H1 (cell line): ENCODE measurements around the gene NUP50. TPM values are rescaled to one million over a fixed set of nuclear protein-coding genes. Genes with fewer than 3 reads are reported as not detected.
A peak's percentile ranks its signal among the peaks of the same experiment; 100 is the strongest.

Experiments used
- CTCF ChIA-PET: fragments of 300-600 bp; sonication (Branson Sonifier 250); formaldehyde crosslinking; loops from one replicate; lab custom pipeline; 2021; ENCODE audit not compliant: partially characterized antibody; lab: Charles Lee
- POLR2A ChIA-PET: fragments of 300-600 bp; sonication (Branson Sonifier 250); formaldehyde crosslinking; loops from one replicate; lab custom pipeline; 2021; ENCODE audit warnings: inconsistent platforms; ENCODE audit not compliant: partially characterized antibody; lab: Charles Lee
- DNase-seq, 2 experiments: peaks; one replicate each; pipeline versions ENCODE4 v3.0.0 to v3.0.0-alpha.2; 2010 to 2022; ENCODE audit warnings: low spot score in 2 of 2, low read depth in 1 of 2, mixed read lengths in 1 of 2
- FAIRE-seq: peaks from 2 replicates; lab custom pipeline; 2011; peaks lifted over from hg19 to GRCh38; lab: Jason Lieb, UNC
- H2AFZ ChIP-seq: 2 replicates; pipeline ENCODE4 v1.8.1; 2012; ENCODE audit warnings: low read length, inconsistent platforms
- H2AK5ac ChIP-seq: 2 replicates; pipeline ENCODE4 v1.6.1; 2013; ENCODE audit warnings: low read depth, low read length
- H2BK120ac ChIP-seq: replicated peaks from 2 replicates; pipeline ENCODE3; 2013; ENCODE audit warnings: low read depth, low read length, inconsistent platforms
- H2BK12ac ChIP-seq: 2 replicates; pipeline ENCODE4 v1.6.1; 2013; ENCODE audit warnings: low read depth, low read length
- H2BK15ac ChIP-seq: 2 replicates; pipeline ENCODE4 v1.6.1; 2013; ENCODE audit warnings: low read length
- H2BK20ac ChIP-seq: 2 replicates; pipeline ENCODE4 v1.6.1; 2013; ENCODE audit warnings: low read length
- H2BK5ac ChIP-seq: 2 replicates; pipeline ENCODE4 v1.6.1; 2013; ENCODE audit warnings: low read depth, low read length
- H3K14ac ChIP-seq: 2 replicates; pipeline ENCODE4 v1.6.1; 2013; ENCODE audit warnings: inconsistent platforms; ENCODE audit not compliant: insufficient read length
- H3K18ac ChIP-seq: 2 replicates; pipeline ENCODE4 v1.6.1; 2013; ENCODE audit warnings: low read length; ENCODE audit errors: extremely low read depth
- H3K23ac ChIP-seq: 2 replicates; pipeline ENCODE4 v1.6.1; 2013; ENCODE audit warnings: inconsistent platforms; ENCODE audit not compliant: insufficient read length
- H3K23me2 ChIP-seq: 2 replicates; pipeline ENCODE4 v1.6.1; 2013; ENCODE audit warnings: low read depth, low read length
- H3K27ac ChIP-seq: 2 replicates; pipeline ENCODE4 v1.6.1; 2011; ENCODE audit warnings: low read depth, low read length, inconsistent platforms
- H3K27me3 ChIP-seq, 4 experiments: replicated peaks in 1 of 4; 1 replicate in 1 of 4; 2 replicates in 3 of 4; pipeline versions ENCODE4 v1.6.1 to v1.8.1; 2011 to 2013; ENCODE audit warnings: low read length in 3 of 4, mild to moderate bottlenecking in 3 of 4, inconsistent platforms in 2 of 4, mixed read lengths in 2 of 4, moderate library complexity in 1 of 4; ENCODE audit not compliant: control insufficient read depth in 3 of 4, insufficient read depth in 3 of 4; ENCODE audit errors: extremely low read depth in 1 of 4
- H3K36me3 ChIP-seq, 4 experiments: 2 replicates each; pipeline versions ENCODE4 v1.6.1 to v1.8.1; 2011 to 2013; ENCODE audit warnings: mild to moderate bottlenecking in 4 of 4, low read length in 3 of 4, moderate library complexity in 2 of 4, control low read depth in 1 of 4, inconsistent platforms in 1 of 4; ENCODE audit not compliant: insufficient read depth in 4 of 4, control insufficient read depth in 2 of 4
- H3K4ac ChIP-seq: replicated peaks from 2 replicates; pipeline ENCODE3; 2013; ENCODE audit warnings: low read length, low read depth, mixed read lengths, inconsistent platforms; ENCODE audit not compliant: insufficient read length
- H3K4me1 ChIP-seq, 4 experiments: replicated peaks in 1 of 4; 1 replicate in 1 of 4; 2 replicates in 3 of 4; pipeline versions ENCODE4 v1.6.1 to v1.8.1; 2011 to 2013; ENCODE audit warnings: low read length in 3 of 4, inconsistent platforms in 2 of 4, mixed read lengths in 1 of 4; ENCODE audit not compliant: insufficient read depth in 4 of 4, control insufficient read depth in 3 of 4
- H3K4me2 ChIP-seq, 2 experiments: 2 replicates each; pipeline versions ENCODE4 v1.6.1 to v1.8.1; 2011 to 2013; ENCODE audit warnings: low read depth in 2 of 2, low read length in 2 of 2, control low read depth in 1 of 2, inconsistent platforms in 1 of 2, mild to moderate bottlenecking in 1 of 2; ENCODE audit not compliant: insufficient read depth in 1 of 2
- H3K4me3 ChIP-seq, 4 experiments: fragments of 200-600, 300-600 bp in 1 of 4; sonication (generic), shearing (Covaris generic), sonication (Bioruptor Twin) in 1 of 4; 2 replicates each; pipeline versions ENCODE4 v1.5.1 to v1.8.1; 2011 to 2016; ENCODE audit warnings: low read length in 4 of 4, low read depth in 3 of 4, control low read depth in 2 of 4, inconsistent platforms in 2 of 4, mild to moderate bottlenecking in 2 of 4, mixed read lengths in 1 of 4, moderate library complexity in 1 of 4; ENCODE audit not compliant: insufficient read depth in 2 of 4; ENCODE audit errors: extremely low read depth in 1 of 4
- H3K56ac ChIP-seq: replicated peaks from 2 replicates; pipeline ENCODE3; 2013; ENCODE audit warnings: low read depth, mild to moderate bottlenecking, mixed read lengths, low read length, inconsistent platforms; ENCODE audit not compliant: insufficient read length
- H3K79me1 ChIP-seq: 2 replicates; pipeline ENCODE4 v1.6.1; 2013; ENCODE audit warnings: low read depth, low read length, control low read depth
- H3K79me2 ChIP-seq, 2 experiments: 2 replicates each; pipeline versions ENCODE4 v1.6.1 to v1.8.1; 2012 to 2013; ENCODE audit warnings: low read length in 2 of 2, mild to moderate bottlenecking in 2 of 2, inconsistent platforms in 1 of 2; ENCODE audit not compliant: insufficient read depth in 2 of 2, control insufficient read depth in 1 of 2
- H3K9ac ChIP-seq, 4 experiments: replicated peaks in 1 of 4; 1 replicate in 1 of 4; 2 replicates in 3 of 4; pipeline versions ENCODE4 v1.6.1 to v1.8.1; 2011 to 2013; ENCODE audit warnings: low read depth in 3 of 4, low read length in 3 of 4, control low read depth in 2 of 4, mild to moderate bottlenecking in 2 of 4, moderate library complexity in 2 of 4, inconsistent platforms in 1 of 4; ENCODE audit errors: extremely low read depth in 1 of 4
- H3K9me3 ChIP-seq, 2 experiments: 2 replicates each; pipeline versions ENCODE4 v1.6.1 to v1.8.1; 2012 to 2013; ENCODE audit warnings: mild to moderate bottlenecking in 2 of 2, moderate library complexity in 2 of 2, control low read depth in 1 of 2, inconsistent platforms in 1 of 2, low read depth in 1 of 2, low read length in 1 of 2, mixed read lengths in 1 of 2; ENCODE audit not compliant: insufficient read depth in 2 of 2
- H4K20me1 ChIP-seq, 2 experiments: replicated peaks in 1 of 2; 2 replicates each; pipeline versions ENCODE3 to v1.8.1; 2011 to 2013; ENCODE audit warnings: inconsistent platforms in 2 of 2, low read length in 2 of 2, mild to moderate bottlenecking in 1 of 2; ENCODE audit not compliant: insufficient read depth in 2 of 2, control insufficient read depth in 1 of 2
- H4K5ac ChIP-seq: 2 replicates; pipeline ENCODE4 v1.6.1; 2013; ENCODE audit warnings: low read length, low read depth, mixed read lengths, inconsistent platforms; ENCODE audit not compliant: insufficient read length
- H4K8ac ChIP-seq: 2 replicates; pipeline ENCODE4 v1.8.0; 2013; ENCODE audit warnings: mild to moderate bottlenecking, moderate library complexity, low read length, inconsistent platforms; ENCODE audit not compliant: insufficient read depth; ENCODE audit errors: extremely low read depth
- H4K91ac ChIP-seq: replicated peaks from 2 replicates; pipeline ENCODE3; 2013; ENCODE audit warnings: low read length, mixed read lengths, inconsistent platforms; ENCODE audit not compliant: insufficient read length
- CEBPB ChIP-seq: IDR thresholded peaks from 2 replicates; pipeline ENCODE4 v1.6.1; 2012; ENCODE audit warnings: low read depth, low read length
- EZH2 ChIP-seq: fragments of 200-600 bp; sonication (generic); IDR thresholded peaks from 2 replicates; pipeline ENCODE4 v1.7.1; 2012; ENCODE audit warnings: low read depth, mild to moderate bottlenecking, moderate library complexity, low read length, inconsistent platforms; ENCODE audit not compliant: severe bottlenecking
- HDAC2 ChIP-seq, 2 experiments: fragments of 300-600 bp in 1 of 2; sonication (generic) in 1 of 2; IDR thresholded peaks; 2 replicates each; pipeline ENCODE4 v1.6.1; 2011 to 2012; ENCODE audit warnings: low read depth in 2 of 2, low read length in 2 of 2, mild to moderate bottlenecking in 2 of 2, moderate library complexity in 2 of 2, borderline replicate concordance in 1 of 2, inconsistent platforms in 1 of 2
- KDM1A ChIP-seq: fragments of 200-600, 300-600 bp; sonication (generic); IDR thresholded peaks from 2 replicates; pipeline ENCODE4 v1.7.1; 2016; ENCODE audit warnings: mild to moderate bottlenecking, low read length, borderline replicate concordance
- KDM4A ChIP-seq: IDR thresholded peaks from one replicate; pipeline ENCODE4 v1.7.1; 2012; ENCODE audit warnings: low read depth, mild to moderate bottlenecking, moderate library complexity, low read length, inconsistent platforms; ENCODE audit not compliant: severe bottlenecking
- POLR2A ChIP-seq, 2 experiments: IDR thresholded peaks; 1 replicate in 1 of 2; 2 replicates in 1 of 2; pipeline ENCODE4 v1.6.1; 2011; ENCODE audit warnings: low read depth in 2 of 2, low read length in 2 of 2, mild to moderate bottlenecking in 2 of 2; ENCODE audit errors: control extremely low read depth in 1 of 2
- POLR2AphosphoS5 ChIP-seq: IDR thresholded peaks from 2 replicates; pipeline ENCODE4 v1.6.1; 2011; ENCODE audit warnings: low read depth, low read length
- RAD21 ChIP-seq, 2 experiments: IDR thresholded peaks in 1 of 2; conservative IDR thresholded peaks in 1 of 2; 2 replicates each; pipeline ENCODE4 v1.6.1; 2011; ENCODE audit warnings: low read depth in 2 of 2, low read length in 2 of 2, improper control_type of control experiment in 1 of 2, inconsistent platforms in 1 of 2, mild to moderate bottlenecking in 1 of 2, moderate library complexity in 1 of 2
- RBBP5 ChIP-seq: IDR thresholded peaks from 2 replicates; pipeline ENCODE4 v1.7.1; 2012; ENCODE audit warnings: low read depth, mild to moderate bottlenecking, inconsistent platforms, low read length, moderate library complexity, borderline replicate concordance
- RXRA ChIP-seq: IDR thresholded peaks from 2 replicates; pipeline ENCODE4 v1.6.1; 2011; ENCODE audit warnings: low read depth, mild to moderate bottlenecking, low read length, moderate library complexity; ENCODE audit not compliant: insufficient read depth
- SAP30 ChIP-seq: fragments of 300-600 bp; sonication (generic); IDR thresholded peaks from 2 replicates; pipeline ENCODE4 v1.7.1; 2012; ENCODE audit warnings: low read length, moderate library complexity, mild to moderate bottlenecking, inconsistent platforms; ENCODE audit not compliant: insufficient read depth, insufficient replicate concordance
- SP1 ChIP-seq: IDR thresholded peaks from 2 replicates; pipeline ENCODE4 v1.6.1; 2011; ENCODE audit warnings: low read depth, low read length
- SRF ChIP-seq: IDR thresholded peaks from 2 replicates; pipeline ENCODE4 v1.6.1; 2011; ENCODE audit warnings: mild to moderate bottlenecking, low read depth, low read length, moderate library complexity
- SUZ12 ChIP-seq: fragments of 200-600 bp; sonication (generic); IDR thresholded peaks from 2 replicates; pipeline ENCODE4 v1.6.1; 2012; ENCODE audit warnings: mild to moderate bottlenecking, inconsistent platforms, low read length, moderate library complexity, mixed read lengths
- WGBS, 2 experiments: shearing (Covaris generic) in 1 of 2; methylation state at CpG; one replicate each; pipeline versions ENCODE4 v1.1.6 to v1.1.7; 2013 to 2015; ENCODE audit warnings: low lambda C conversion rate in 2 of 2, mixed read lengths in 2 of 2, inconsistent platforms in 1 of 2, low coverage in 1 of 2, missing lambda C conversion rate in 1 of 2; ENCODE audit not compliant: insufficient replicate concordance in 2 of 2, insufficient coverage in 1 of 2, insufficient read length in 1 of 2; ENCODE audit errors: extremely low coverage in 1 of 2, missing lambda C conversion rate in 1 of 2; 5-methylcytosine and 5-hydroxymethylcytosine counted together
- polyA plus RNA-seq, 7 experiments: library from polyadenylated mRNA; depleted of rRNA in 3 of 7; stranded (reverse) in 5 of 7; unstranded in 2 of 7; fragments of >200 nt in 5 of 7; fragments of 200-250 nt in 2 of 7; gene quantifications; 1 replicate in 5 of 7; 2 replicates in 1 of 7; 4 replicates in 1 of 7; pipeline versions ENCODE4 v1.2.1 to v1.2.3, GENCODE V29; 2011 to 2013; ENCODE audit warnings: missing spikeins in 2 of 7, mixed read lengths in 2 of 7
- total RNA-seq: library from RNA; stranded (reverse); fragmentation: NEBNext Ultra II Directional; extraction: Animal tissue kit (Norgen Biotek cat#: 25700); gene quantifications from 2 replicates; pipeline ENCODE4 v1.2.1, GENCODE V29; 2021

The NUP50 gene
- total and polyA plus RNA-seq, 2 of the 8 experiments (the other 6 are each of a cell fraction or from before 2014, with no cell fraction given): 20.0 to 112 TPM

DNA sequence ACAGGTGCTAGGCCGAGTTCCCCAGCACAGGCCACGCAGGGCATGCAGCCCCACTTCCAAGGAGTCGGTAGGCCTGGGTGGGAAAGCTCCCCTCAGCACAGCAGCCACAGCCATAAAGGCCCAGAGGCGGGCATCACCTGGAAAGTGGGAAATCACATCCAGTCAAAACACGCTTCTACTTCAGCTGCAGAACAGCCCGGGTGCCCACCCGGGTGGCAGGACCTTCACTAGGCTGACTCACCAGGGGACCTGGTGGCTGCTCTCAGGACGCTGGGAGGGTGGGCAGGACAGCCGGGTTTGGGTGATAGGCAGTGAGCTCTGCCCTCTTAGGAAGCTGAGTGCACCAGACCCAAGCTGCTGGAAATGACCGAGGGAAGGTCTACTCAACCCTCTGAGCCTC is 69.7 kb downstream of the NUP50 start:
- no peak for FAIRE-seq
- Histone ChIP-seq H2BK120ac (no peak overlapping the region), H3K23ac (no peak overlapping the region), H3K9me3 (no peaks in the 10 kb centered on the region), H4K5ac (no peak overlapping the region), H3K18ac (no peak overlapping the region), H2BK20ac (no peak overlapping the region), H2AK5ac (no peak overlapping the region), H3K4me2 (no peak overlapping the region), H2AFZ (no peak overlapping the region), H3K27me3 (no peaks in the 10 kb centered on the region), H2BK5ac (peak overlapping the region; percentile 24; the same call in 1 of the 2 replicates), H3K4ac (no peak overlapping the region), H4K91ac (no peak overlapping the region), H2BK12ac (no peak overlapping the region), H4K20me1 (peaks cover 5 to 17% of the 10 kb centered on the region in 2 experiments), H3K79me1 (peaks cover 2% of the 10 kb centered on the region; the same call in 1 of the 2 replicates), H3K14ac (no peak overlapping the region), H3K36me3 (no peaks in the 10 kb centered on the region), H3K27ac (no peak overlapping the region), H2BK15ac (no peak overlapping the region), H3K23me2 (no peaks in the 10 kb centered on the region), H4K8ac (no peak overlapping the region), H3K79me2 (peaks cover 0 to 3% of the 10 kb centered on the region in 2 experiments; a peak in 1 of 4 replicates), H3K4me1 (no peaks in the 10 kb centered on the region; a peak in 1 of 7 replicates), H3K56ac (no peak overlapping the region), H3K4me3 (no peak overlapping the region), H3K9ac (no peak overlapping the region)
- ChIA-PET CTCF (interaction anchor here (0.6 to 1.9 kb wide), 8 partner anchors 11 to 50 kb away, joined by 3 to 6 read pairs (median 4); no protein-coding TSS in a partner anchor), POLR2A (interaction anchor here (1.7 kb wide), 1 partner anchor 36 kb away, joined by 4 read pairs; no protein-coding TSS in a partner anchor)
- WGBS, 2 experiments: 86% methylated on average over 10 of the region's 10 CpGs; no CpG with 5 or more reads in 1 of the 2 experiments
- no peak for DNase-seq
- TF ChIP-seq RXRA: no peak
- TF ChIP-seq KDM1A: no peak
- no peak for TF ChIP-seq KDM4A
- TF ChIP-seq CEBPB: no peak
- TF ChIP-seq SAP30: no peak
- no peak for TF ChIP-seq POLR2A (IDR thresholded peaks at IDR 0.05; ENCODE audit: control extremely low read depth in 1 of 2, low read depth in 2 of 2, low read length in 2 of 2)
- no peak for TF ChIP-seq RAD21 (IDR thresholded peaks at IDR 0.05 in 1 of 2, conservative IDR thresholded peaks at IDR 0.05 in 1 of 2; ENCODE audit: low read depth in 2 of 2, low read length in 2 of 2)
- TF ChIP-seq EZH2: no peak
- TF ChIP-seq RBBP5: no peak
- TF ChIP-seq POLR2AphosphoS5: no peak
- TF ChIP-seq SRF: no peak
- no peak for TF ChIP-seq SP1
- TF ChIP-seq HDAC2 (IDR thresholded peaks at IDR 0.05; ENCODE audit: borderline replicate concordance in 1 of 2, low read depth in 2 of 2, low read length in 2 of 2): no peak
- no peak for TF ChIP-seq SUZ12
